WI38 (cell line): ENCODE data around the gene MRGPRE.

Source experiments
- H3K4me3 ChIP-seq: 2 replicates; pipeline ENCODE4 v1.5.1; 2011; ENCODE audit warnings: low read depth, mild to moderate bottlenecking, control low read depth, low read length
- CTCF ChIP-seq: IDR thresholded peaks from 2 replicates; pipeline ENCODE4 v1.5.1; 2012; ENCODE audit warnings: low read depth, mild to moderate bottlenecking, control low read depth, low read length

MRGPRE gene

GRCh38 chr11:3199537-3200295 lies 32.5 kb downstream of the MRGPRE start:
- no peak for TF ChIP-seq CTCF
- H3K4me3 ChIP-seq, result no peak overlapping the region

- H3K4me3 ChIP-seq, result no peak overlapping the region
- TF ChIP-seq CTCF, result no peak
These were observed 33.4 kb downstream of the MRGPRE start for GRCh38 chr11:3198815-3199214.

GRCh38 chr11:3197878-3198528 lies 34.2 kb downstream of the MRGPRE start:
- TF ChIP-seq CTCF, result no peak
- no peak overlapping the region for H3K4me3 ChIP-seq

- no peak for TF ChIP-seq CTCF
- no peak overlapping the region for H3K4me3 ChIP-seq
These were observed 35.0 kb downstream of the MRGPRE start for GRCh38 chr11:3197044-3197695.

- H3K4me3 ChIP-seq, result no peak overlapping the region
- no peak for TF ChIP-seq CTCF
These were observed 35.8 kb downstream of the MRGPRE start for GRCh38 chr11:3196161-3197043.

GRCh38 chr11:3195251-3196160 lies 36.7 kb downstream of the MRGPRE start:
- TF ChIP-seq CTCF, result peak; percentile 65
- H3K4me3 ChIP-seq, result no peak overlapping the region
